Transverse colon (tissue), 4 donors: ENCODE data around the gene OR52D1. TPM values are rescaled to one million over a fixed set of nuclear protein-coding genes. Genes with fewer than 3 reads are reported as not detected.

Experiments used
- DNase-seq: peaks from one replicate; pipeline ENCODE4 v3.0.0-alpha.2; 2019
- H3K27ac ChIP-seq, 4 donors: fragments of 200-600 bp; sonication (generic); 2 replicates each; pipeline ENCODE4 v1.5.1; 2016 to 2018; ENCODE audit warnings: inconsistent platforms in 4 of 4
- H3K27me3 ChIP-seq: fragments of 200-600 bp; sonication (generic); 2 replicates; pipeline ENCODE4 v1.5.1; 2017; ENCODE audit warnings: inconsistent platforms
- H3K36me3 ChIP-seq, 4 donors: fragments of 200-600 bp; sonication (generic); 2 replicates each; pipeline ENCODE4 v1.5.1; 2017 to 2019; ENCODE audit warnings: inconsistent platforms in 4 of 4
- H3K4me1 ChIP-seq, 4 donors: fragments of 200-600 bp; sonication (generic); 2 replicates each; pipeline ENCODE4 v1.5.1; 2017 to 2020; ENCODE audit warnings: inconsistent platforms in 4 of 4
- H3K4me3 ChIP-seq, 4 donors: fragments of 200-600 bp; sonication (generic); 1 replicate in 1 of 4; 2 replicates in 3 of 4; pipeline versions ENCODE4 v1.5.1 to v1.6.1; 2017 to 2019; ENCODE audit warnings: inconsistent platforms in 4 of 4
- H3K9me3 ChIP-seq, 2 donors: fragments of 200-600 bp; sonication (generic); 2 replicates each; pipeline ENCODE4 v1.5.1; 2017 to 2019; ENCODE audit warnings: inconsistent platforms in 2 of 2
- EP300 ChIP-seq: sonication (generic); formaldehyde crosslinking; IDR thresholded peaks from one replicate; pipeline ENCODE4 v1.6.1; 2017; ENCODE audit warnings: antibody characterized with exemption, low read depth
- POLR2A ChIP-seq: fragments of 450-650 bp; IDR thresholded peaks from one replicate; pipeline ENCODE4 v1.6.1; 2016; ENCODE audit warnings: antibody characterized with exemption, mild to moderate bottlenecking, moderate library complexity
- POLR2AphosphoS5 ChIP-seq, 3 donors: sonication (generic); formaldehyde crosslinking; IDR thresholded peaks; one replicate each; pipeline ENCODE4 v1.6.1; 2016; ENCODE audit warnings: antibody characterized with exemption in 3 of 3
- WGBS, 2 donors: methylation state at CpG; one replicate each; pipeline ENCODE4 v1.1.5; 2018; ENCODE audit warnings: low coverage in 1 of 2; 5-methylcytosine and 5-hydroxymethylcytosine counted together
- in situ Hi-C, 4 donors: fragments of 200-750 bp; cut with MboI; loops; one replicate each; pipeline versions ENCODE4 v1.15.0 to v1.15.1; 2017; ENCODE audit warnings: low sequenced_read_pairs in 3 of 4, low pct_ligation_motif_present in 1 of 4, low pct_unique_long_range_greater_than_20kb in 1 of 4
- intact Hi-C: fragments of 100-400 bp; cut with DNase I; formaldehyde crosslinking; loops from one replicate; pipeline ENCODE4 v1.15.1; 2023; ENCODE audit warnings: low total_unique reads
- total RNA-seq, 4 donors: library from RNA; depleted of rRNA; stranded (reverse); fragments of >200 nt; gene quantifications; one replicate each; pipeline ENCODE4 v1.1.0, GENCODE V29; 2016
- TF ChIP-seq, protein P1 (sequence below), 5 experiments: fragments of 200-600 bp in 3 of 5; fragments of 450-650 bp in 2 of 5; sonication (generic) in 3 of 5; IDR thresholded peaks; 1 replicate in 2 of 5; 2 replicates in 3 of 5; pipeline ENCODE4 v1.5.1; 2016 to 2017; ENCODE audit warnings: antibody characterized with exemption in 5 of 5, inconsistent platforms in 3 of 5, mild to moderate bottlenecking in 2 of 5, moderate library complexity in 1 of 5

Gene OR52D1
- total RNA-seq, 4 donors from 2014 or later: not detected

DNA sequence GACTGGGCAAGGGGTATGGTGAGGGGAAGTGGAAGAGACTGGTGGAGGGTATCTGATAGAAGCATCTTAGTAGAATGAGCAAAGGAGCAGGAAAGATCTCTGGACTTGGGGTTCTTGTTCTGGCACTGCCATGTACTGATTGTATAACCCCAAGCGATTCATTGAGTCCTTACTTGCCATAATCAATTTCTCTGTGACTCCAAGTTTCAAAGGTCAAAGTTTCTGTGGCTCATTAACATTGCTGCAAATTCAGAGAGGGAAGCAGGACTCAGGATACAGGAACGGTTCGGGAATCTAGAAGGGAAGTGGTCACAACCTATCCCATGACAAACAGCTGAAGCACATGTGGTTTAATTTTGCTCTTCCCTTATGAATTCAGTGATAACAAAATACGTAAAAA is 39.1 kb upstream of the OR52D1 start:
- DNase-seq: no peak
- H3K4me3 ChIP-seq: no peak overlapping the region

DNA sequence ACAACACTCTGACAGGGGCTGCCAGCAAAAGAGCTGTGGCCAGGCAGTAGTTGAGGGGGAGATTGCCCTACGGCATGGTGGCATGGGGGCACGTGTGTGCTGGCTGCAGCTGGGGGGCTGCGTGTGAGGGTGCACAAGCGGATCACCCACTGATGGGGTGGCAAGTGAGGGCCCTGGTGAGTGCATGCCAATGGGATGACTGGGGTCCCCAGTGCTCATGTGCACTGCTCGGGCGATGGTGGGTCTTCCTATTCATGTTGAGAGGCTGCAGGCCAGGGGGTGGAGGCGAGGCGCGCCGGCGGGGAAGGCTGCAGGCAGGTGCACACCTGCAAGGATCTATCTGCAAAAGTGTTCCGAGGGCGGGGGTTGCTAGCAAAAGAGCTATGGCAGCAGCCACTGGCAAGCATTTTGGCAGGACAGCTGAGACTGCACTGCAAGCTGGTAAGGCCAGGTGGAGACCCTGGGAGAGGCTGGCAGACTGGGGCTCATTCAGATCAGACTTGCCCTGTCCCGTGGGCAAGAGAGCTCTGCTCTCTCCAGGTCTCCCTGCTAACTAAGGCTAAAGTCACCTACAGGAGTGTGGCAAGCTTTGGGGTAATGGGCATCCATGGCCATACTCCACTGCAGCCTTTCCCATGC is 27.4 kb upstream of the OR52D1 start:
- Histone ChIP-seq H3K4me1 (no peaks in the 10 kb centered on the region), H3K36me3 (no peaks in the 10 kb centered on the region), H3K27ac (no peak overlapping the region), H3K4me3 (no peak overlapping the region), H3K27me3 (no peaks in the 10 kb centered on the region), H3K9me3 (no peaks in the 10 kb centered on the region)
- in situ Hi-C loops (loop anchor here in 1 of 4 donors (25.0 kb wide), 1 partner anchor 351 kb away; the partner anchor contains the start of gene OR52N2), intact Hi-C loops (loop anchor here (2.0 kb wide), 1 partner anchor 28 kb away; the partner anchor contains the start of gene OR52D1)
- WGBS, 2 donors: 89% methylated on average over 14 of the region's 14 CpGs; no CpG with 5 or more reads in 1 of the 2 donors
- TF ChIP-seq, protein P1, sequence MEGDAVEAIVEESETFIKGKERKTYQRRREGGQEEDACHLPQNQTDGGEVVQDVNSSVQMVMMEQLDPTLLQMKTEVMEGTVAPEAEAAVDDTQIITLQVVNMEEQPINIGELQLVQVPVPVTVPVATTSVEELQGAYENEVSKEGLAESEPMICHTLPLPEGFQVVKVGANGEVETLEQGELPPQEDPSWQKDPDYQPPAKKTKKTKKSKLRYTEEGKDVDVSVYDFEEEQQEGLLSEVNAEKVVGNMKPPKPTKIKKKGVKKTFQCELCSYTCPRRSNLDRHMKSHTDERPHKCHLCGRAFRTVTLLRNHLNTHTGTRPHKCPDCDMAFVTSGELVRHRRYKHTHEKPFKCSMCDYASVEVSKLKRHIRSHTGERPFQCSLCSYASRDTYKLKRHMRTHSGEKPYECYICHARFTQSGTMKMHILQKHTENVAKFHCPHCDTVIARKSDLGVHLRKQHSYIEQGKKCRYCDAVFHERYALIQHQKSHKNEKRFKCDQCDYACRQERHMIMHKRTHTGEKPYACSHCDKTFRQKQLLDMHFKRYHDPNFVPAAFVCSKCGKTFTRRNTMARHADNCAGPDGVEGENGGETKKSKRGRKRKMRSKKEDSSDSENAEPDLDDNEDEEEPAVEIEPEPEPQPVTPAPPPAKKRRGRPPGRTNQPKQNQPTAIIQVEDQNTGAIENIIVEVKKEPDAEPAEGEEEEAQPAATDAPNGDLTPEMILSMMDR (IDR thresholded peaks at IDR 0.05): no peak
- TF ChIP-seq POLR2AphosphoS5 (IDR thresholded peaks at IDR 0.05) (no peak), EP300 (no peak), POLR2A (no peak)
- no peak for DNase-seq

More for the DNA sequence above, 39.1 kb upstream of the OR52D1 start:
- TF ChIP-seq, protein P1 (IDR thresholded peaks at IDR 0.05): no peak
- TF ChIP-seq POLR2A (no peak), EP300 (no peak), POLR2AphosphoS5 (IDR thresholded peaks at IDR 0.05) (no peak)
- no peaks in the 10 kb centered on the region for H3K27me3 ChIP-seq
- H3K9me3 ChIP-seq: no peaks in the 10 kb centered on the region
- intact Hi-C loops: no loop called here
- no peaks in the 10 kb centered on the region for H3K4me1 ChIP-seq
- in situ Hi-C loops: no loop called here
- H3K27ac ChIP-seq: no peak overlapping the region
- no peaks in the 10 kb centered on the region for H3K36me3 ChIP-seq
- WGBS, 2 donors: 72 to 90% methylated on average over 2 to 4 of the region's 4 CpGs

DNA sequence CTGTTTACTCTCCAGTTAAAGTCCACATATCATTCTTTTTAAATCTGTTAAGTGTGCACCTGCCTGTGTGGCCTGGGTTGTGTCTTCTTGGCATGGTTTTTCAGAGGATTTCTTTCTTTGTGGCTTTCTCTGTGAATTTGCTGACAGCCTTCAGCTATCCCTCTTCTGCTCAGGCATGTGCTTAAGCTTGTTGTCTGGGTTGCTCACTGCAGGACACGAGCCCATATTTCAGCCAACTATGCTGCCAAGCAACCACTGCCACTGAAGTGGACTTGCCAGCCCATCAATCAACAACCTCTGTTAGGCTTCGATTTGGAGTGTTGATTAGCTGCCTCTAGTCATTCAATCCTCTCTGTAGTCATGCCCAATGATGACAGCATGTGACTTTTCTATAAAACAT is 21.0 kb upstream of the OR52D1 start:
- intact Hi-C loops (no loop called here), in situ Hi-C loops (loop anchor here in 1 of 4 donors (25.0 kb wide), 1 partner anchor 345 kb away; the partner anchor contains the start of gene OR52N2)
- Histone ChIP-seq H3K36me3 (no peaks in the 10 kb centered on the region), H3K9me3 (no peaks in the 10 kb centered on the region), H3K27me3 (no peaks in the 10 kb centered on the region), H3K27ac (no peak overlapping the region), H3K4me1 (no peaks in the 10 kb centered on the region), H3K4me3 (no peak overlapping the region)
- 43 to 65% methylated on average over 1 to 2 of the region's 2 CpGs for WGBS, 2 donors
- TF ChIP-seq EP300 (no peak), POLR2A (no peak), POLR2AphosphoS5 (IDR thresholded peaks at IDR 0.05) (no peak)
- TF ChIP-seq, protein P1 (IDR thresholded peaks at IDR 0.05): no peak
- DNase-seq: no peak

DNA sequence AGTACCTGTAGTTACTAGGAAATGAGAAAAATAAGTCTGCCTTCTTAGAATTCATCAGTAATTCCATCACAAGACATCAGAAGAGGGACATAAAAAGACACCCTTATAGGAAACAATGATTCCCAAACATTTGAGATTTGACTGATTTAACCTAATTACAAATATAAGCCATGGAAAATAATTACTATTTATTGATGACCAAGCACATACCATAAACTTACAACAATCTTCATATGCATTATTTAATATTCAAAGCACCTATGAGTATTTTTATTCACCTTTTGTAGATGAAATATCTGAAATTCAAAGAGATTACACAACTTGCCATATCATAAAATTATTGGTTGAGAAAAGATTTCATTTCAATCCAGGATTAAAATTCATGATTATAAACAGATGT is 14.6 kb upstream of the OR52D1 start:
- no peaks in the 10 kb centered on the region for H3K9me3 ChIP-seq
- TF ChIP-seq POLR2A: no peak
- TF ChIP-seq EP300: no peak
- no peak for TF ChIP-seq POLR2AphosphoS5 (IDR thresholded peaks at IDR 0.05)
- TF ChIP-seq, protein P1 (IDR thresholded peaks at IDR 0.05): no peak
- in situ Hi-C loops: loop anchor here in 2 of 4 donors (10.0 to 25.0 kb wide), 2 partner anchors 331 to 338 kb away; partner anchors contain the start of gene OR52N2 (in 2 of the 2)
- DNase-seq: no peak
- H3K4me3 ChIP-seq: no peak overlapping the region
- intact Hi-C loops: no loop called here
- H3K36me3 ChIP-seq: no peaks in the 10 kb centered on the region
- H3K4me1 ChIP-seq: no peaks in the 10 kb centered on the region
- H3K27me3 ChIP-seq: no peaks in the 10 kb centered on the region
- no peak overlapping the region for H3K27ac ChIP-seq
